ENCODE measurements around the gene ATXN7L1. TPM values are rescaled to one million over a fixed set of nuclear protein-coding genes. Genes with fewer than 3 reads are reported as not detected.
A peak's percentile ranks its signal among the peaks of the same experiment; 100 is the strongest.
"Not testable (repeated sequence)": the region's sequence is repeated elsewhere in the genome, so short reads cannot be mapped to it uniquely, and the experiment has no call there.

Gene ATXN7L1
- total RNA-seq, 2 donors from 2014 or later, result 9.5 to 9.7 TPM

DNA sequence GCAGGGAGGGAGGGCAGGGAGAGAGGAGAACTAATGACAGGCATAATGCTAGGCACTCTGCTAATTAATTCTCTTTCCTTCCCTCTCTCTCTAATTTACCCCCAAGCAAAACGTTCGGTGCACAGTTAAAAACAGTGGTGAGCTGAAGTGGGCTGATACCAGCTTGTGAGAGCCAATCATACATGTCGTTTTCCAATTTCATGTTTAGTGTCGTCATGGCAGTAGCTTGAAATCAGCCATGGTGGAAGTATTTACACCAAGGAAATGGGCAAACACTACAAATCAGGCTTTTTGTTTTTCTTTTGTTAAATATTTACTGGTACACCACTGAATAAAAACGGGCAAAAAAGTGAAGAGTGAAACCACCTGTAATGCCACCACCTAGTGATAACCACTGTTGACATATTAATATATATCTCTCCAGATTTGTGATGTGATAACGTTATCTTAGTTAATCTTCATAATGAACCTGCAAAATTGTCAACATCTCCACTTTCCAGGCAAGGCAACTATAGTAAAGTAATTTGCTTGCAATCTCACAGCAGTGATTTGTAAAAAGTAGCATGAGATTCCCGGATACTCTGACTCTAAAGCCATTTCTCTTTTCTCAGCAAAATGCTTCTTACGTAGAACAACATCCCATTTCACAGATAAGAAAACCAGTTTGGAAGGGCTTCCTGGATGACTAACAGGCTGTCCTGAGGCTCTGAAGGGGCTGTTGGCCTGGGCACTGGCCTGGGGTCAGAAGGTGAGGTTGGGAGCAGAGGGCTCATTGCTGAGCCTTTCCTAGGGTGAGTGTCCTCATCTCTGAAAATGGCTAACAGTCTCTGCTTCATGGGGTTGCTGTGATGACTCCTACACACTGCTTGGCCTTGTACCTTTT is 83.7 kb downstream of the ATXN7L1 start:
- no peak for DNase-seq (ENCODE audit: low spot score)
- intact Hi-C loops (cut with DNase I), result loop anchor here in 1 of 2 donors (1.0 to 10.0 kb wide), 3 partner anchors 14 to 352 kb away; no protein-coding TSS in a partner anchor

- intact Hi-C loops (cut with DNase I), result loop anchor here in 1 of 2 donors (1.0 to 10.0 kb wide), 3 partner anchors 13 to 353 kb away; no protein-coding TSS in a partner anchor
- DNase-seq (ENCODE audit: low spot score), result no peak
Measured at GRCh38 chr7:105791926-105792325, 84.5 kb downstream of the ATXN7L1 start.

DNA sequence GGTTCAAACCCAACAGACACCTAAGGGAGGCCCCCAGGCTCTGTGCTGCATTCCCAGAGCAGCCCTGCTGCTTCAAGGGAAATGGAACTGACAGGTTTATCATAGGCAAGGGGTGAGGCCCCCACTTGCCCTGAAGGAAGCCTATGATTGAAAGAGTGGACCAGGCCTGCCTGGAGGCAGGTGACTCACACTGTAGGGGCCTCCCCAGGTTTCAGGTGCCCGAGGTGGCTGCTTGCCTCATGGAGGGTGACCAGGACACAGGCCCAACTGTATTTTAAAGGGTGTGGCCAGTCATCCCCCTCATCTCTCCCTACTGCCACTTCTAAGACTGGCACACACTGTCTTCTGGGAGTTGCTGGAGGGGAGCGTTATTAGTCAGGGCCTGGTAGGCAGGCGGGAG is 85.4 kb downstream of the ATXN7L1 start:
- no peak for DNase-seq (ENCODE audit: low spot score)
- intact Hi-C loops (cut with DNase I), result loop anchor here in 1 of 2 donors (10.0 kb wide), 1 partner anchor 354 kb away; no protein-coding TSS in a partner anchor

DNA sequence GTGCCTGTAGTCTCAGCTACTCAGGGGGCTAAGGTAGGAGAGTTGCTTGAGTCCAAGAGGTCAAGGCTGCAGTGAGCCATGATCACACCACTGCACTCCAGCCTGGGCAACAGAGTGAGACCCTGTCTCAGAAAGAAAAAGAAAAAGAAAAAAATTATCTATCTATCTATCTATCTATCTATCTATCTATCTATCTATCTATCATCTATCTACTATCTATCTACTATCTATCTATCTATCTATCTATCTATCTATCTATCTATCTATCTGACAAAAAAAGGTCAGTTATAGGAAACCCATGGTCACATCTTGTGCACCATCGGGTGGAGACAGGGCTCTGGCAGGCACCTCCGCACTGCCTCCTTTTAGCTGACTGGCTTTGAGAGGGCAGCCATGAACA is 85.9 kb downstream of the ATXN7L1 start:
- not testable (repeated sequence) for DNase-seq (ENCODE audit: low spot score)
- intact Hi-C loops (cut with DNase I), result loop anchor here in 1 of 2 donors (10.0 kb wide), 1 partner anchor 354 kb away; no protein-coding TSS in a partner anchor

DNA sequence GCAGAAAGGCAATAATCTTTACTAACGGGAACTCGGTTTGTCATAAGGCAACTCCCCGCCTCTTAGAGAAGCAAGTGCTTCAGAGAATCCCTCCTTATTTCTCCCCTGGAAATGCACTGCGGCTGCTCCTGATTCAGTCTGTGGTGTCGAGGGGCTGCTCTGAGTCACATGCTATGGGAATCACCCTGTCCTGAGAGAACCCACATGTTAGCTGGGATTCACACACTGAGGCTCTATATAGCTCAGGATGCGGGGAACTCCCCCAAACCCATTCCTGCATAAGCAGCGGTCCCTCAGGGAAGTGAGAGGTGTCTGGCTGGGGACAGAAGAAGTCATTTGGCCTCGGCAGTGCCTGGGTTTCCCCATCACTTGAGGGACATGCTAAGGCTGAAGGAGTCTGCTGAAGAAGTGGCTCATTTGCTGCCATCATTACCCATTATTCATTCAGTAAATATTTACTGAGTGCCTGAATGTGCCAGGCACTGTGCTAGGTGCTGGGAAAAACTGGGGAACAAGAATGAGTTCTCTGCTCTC is 87.5 kb downstream of the ATXN7L1 start:
- intact Hi-C loops (cut with DNase I), result loop anchor here in 1 of 2 donors (10.0 kb wide), 1 partner anchor 86 kb away; the partner anchor contains the start of gene ATXN7L1
- DNase-seq (ENCODE audit: low spot score), result no peak

DNA sequence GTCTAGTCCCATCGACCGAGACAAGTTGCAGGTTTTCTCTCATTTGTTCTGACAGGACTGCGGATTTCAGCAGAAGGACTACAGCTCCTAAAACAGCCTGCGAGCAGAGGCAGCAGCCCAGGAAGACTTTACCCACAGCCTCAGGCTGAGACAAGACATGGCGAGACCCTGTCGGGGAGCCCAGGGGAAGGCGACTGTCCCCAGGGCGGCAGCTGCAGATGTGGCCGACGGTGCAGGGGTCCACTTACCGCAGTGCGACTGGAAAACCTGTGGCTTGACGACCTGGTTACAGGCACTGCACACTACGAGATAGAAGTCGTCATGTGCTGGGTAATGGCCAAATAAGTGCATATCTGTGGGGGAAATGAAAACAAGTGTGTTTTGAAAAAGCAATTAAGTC is 88.0 kb downstream of the ATXN7L1 start:
- intact Hi-C loops (cut with DNase I), result loop anchor here in 1 of 2 donors (10.0 kb wide), 1 partner anchor 86 kb away; the partner anchor contains the start of gene ATXN7L1
- no peak for DNase-seq (ENCODE audit: low spot score)

DNA sequence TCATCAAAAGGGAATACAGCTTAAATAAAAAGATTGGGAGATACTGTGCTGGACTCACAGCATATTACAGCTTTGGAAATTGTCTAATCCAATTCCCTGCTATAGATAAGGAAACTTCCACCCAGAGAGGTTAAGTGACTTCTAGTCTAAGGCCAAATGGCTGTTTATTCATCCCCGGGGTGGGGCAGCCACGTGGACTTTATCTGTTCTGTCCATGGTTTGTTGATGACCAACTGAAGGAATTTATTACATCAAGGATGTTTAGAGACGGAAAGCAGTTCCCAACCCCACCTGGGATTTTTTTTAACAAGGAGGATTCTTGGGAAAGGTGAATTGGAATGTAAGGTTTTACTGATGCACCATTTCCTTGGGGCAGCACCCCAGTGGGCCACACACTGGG is 88.6 kb downstream of the ATXN7L1 start:
- no peak for DNase-seq (ENCODE audit: low spot score)
- intact Hi-C loops (cut with DNase I), result loop anchor here in 1 of 2 donors (10.0 kb wide), 1 partner anchor 87 kb away; the partner anchor contains the start of gene ATXN7L1

DNA sequence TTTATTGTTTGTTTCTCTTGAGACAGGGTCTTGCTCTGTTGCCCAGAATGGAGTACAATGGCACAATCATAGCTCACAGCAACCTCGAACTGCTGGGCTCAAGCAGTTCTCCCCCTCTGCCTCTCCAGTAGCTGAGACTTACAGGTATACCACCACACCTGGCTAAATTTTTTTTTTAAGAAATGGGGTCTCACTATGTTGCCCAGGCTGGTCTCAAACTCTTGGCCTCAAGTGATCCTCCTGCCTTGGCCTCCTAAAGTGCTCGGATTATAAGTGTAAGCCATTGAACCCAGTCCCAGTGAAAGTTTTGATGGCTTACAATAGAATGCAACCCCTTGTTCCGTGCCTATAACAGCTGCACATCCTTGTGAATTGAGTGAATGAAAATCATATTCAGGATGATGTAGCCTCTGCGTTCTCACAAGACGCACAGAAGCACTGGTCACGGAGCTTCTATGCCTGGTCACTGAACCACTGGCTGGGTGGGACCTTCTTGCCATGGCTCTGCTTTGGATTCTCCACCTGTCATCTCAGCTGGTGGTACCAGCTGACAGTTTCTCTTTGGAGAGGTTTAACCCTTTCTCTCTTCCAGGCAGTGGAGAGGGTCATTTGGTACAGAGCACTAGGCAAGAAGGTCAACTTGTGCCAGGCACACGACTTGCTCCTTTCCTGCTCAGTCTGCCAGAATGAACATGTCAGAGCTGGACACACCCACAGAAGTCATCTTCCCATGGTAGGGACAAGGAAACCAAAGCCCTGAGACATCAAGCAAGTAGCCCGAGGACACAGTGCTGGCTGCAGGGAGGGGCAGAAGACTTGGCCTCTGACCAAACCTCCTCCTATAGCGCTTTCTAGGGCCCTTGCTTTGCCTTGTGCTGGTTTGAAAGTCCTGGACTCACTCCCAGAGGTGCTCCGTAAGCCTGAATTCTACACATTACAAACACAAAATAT is 89.6 kb downstream of the ATXN7L1 start:
- no peak for DNase-seq (ENCODE audit: low spot score)
- intact Hi-C loops (cut with DNase I), result loop anchor here in 1 of 2 donors (10.0 kb wide), 1 partner anchor 88 kb away; the partner anchor contains the start of gene ATXN7L1

DNA sequence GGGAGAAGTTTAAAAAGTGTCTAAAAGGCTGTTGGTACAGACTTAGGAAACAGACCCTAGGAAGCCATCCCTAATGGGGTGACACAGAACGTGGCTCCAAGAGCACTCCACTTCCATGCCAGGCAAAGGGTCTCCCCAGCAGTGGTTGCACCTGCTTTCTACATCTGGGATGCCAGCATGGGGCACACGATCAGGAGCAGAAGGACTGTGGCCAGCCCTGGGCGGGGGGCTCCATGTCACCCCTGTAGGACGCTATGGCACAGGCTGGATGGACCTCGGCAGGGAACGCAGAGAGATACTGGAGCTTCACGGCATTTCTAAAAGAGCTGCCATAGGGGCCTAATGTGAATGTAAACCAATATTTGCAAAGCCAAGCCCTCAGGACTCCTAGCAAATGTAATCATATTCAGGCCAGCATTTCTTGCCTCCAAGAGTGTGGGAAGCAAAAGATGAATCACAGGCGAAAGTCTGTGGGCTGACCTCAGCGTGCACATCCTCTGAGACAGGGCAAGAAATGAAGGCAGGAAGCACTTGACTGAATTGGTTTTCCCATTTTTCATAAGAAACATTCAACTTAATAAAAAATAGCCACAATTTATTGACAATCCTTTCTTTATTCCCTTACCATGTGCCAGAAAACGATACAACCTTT is 93.9 kb downstream of the ATXN7L1 start:
- no peak for DNase-seq (ENCODE audit: low spot score)

GRCh38 chr7:105779856-105780780 is 96.3 kb downstream of the ATXN7L1 start:
- intact Hi-C loops (cut with DNase I), result loop anchor here (2.0 to 10.0 kb wide), 2 partner anchors 13 to 95 kb away; partner anchors contain the start of gene ATXN7L1 (in 1 of the 2)
- no peak for DNase-seq (ENCODE audit: low spot score)

More for the DNA sequence above, 93.9 kb downstream of the ATXN7L1 start:
- intact Hi-C loops (cut with DNase I), result loop anchor here in 1 of 2 donors (10.0 kb wide), 1 partner anchor 92 kb away; the partner anchor contains the start of gene ATXN7L1

GRCh38 chr7:105778956-105779355 is 97.4 kb downstream of the ATXN7L1 start:
- DNase-seq (ENCODE audit: low spot score), result no peak
- intact Hi-C loops (cut with DNase I), result loop anchor here in 1 of 2 donors (2.0 kb wide), 1 partner anchor 14 kb away; no protein-coding TSS in a partner anchor

DNA sequence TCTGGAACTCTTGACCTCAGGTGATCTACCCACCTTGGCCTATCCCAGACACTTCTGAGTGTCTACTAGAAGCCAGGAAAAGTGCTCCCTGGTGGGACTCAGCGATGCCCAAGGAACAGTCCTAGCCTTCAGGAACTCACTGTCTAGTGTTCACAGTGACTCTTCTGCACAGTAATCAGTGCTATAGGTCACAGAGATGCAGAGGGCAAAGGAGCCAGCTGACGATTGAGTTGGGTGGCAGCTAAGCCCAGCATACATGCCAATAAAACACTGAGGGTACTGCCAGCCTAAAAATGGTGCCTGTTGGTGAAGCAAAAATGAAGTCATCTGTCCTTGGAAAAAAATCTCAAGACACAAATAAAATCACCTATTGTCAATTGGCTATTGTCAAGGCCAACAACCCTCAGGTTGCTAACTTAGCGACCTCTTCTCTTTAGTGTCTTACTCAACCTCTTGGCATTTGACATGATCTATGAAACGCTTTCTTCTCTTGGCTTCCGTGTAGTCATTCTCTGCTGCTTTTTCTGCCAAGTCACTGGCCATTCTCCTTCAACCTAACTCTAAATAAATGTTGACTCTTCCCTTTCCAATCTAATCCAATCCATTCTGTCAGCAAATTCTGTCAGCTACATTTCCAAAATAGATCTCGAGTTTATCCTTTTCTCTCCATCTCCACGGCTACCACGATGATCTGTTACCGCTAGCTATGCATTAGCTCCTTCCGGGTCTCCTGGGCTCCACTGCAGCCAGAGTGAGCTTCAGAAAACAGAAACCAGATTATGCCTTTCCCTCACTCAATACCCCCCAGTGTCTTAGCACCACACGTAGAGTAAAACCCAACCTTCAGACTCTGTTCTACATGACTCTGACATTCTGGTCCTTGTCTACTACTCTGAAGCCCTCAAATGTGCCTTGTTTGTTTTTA is 99.2 kb downstream of the ATXN7L1 start:
- no peak for DNase-seq (ENCODE audit: low spot score)
- intact Hi-C loops (cut with DNase I), result no loop called here

DNA sequence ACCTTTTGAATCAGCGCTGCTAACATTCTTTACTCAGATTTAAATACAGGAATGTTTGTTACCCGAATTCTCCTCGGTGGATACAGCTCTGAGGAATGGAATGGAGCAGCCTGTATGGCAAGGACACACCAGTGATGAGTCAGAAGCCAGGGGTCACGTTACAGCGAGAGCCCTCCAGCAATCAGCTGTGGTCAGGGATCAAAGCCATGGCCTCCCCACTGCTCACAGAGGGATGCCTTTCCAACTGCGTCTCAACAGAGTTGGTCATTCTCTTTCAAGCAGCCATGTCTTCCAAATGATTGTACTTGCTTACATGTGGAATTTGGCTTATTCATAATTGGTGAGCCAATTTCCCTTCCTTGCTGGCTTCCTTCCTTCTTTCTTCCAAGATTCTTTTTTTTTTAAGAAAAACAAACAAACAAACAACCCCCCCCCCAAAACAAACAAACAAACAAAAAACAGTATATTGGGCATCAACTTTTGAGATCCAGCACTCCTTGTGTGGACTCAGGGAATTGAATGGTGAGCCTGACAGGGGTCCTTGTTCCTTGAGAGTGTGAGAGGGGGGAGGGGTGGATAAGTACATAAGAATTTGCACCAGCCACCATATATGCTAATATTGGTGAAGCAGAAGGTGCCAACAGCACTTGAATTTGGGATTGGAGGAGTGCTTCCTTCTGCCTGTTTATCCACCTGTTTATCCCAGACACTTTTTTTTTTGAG is 100.2 kb downstream of the ATXN7L1 start:
- peak; percentile 93 for DNase-seq (ENCODE audit: low spot score)
- intact Hi-C loops (cut with DNase I), result no loop called here

DNA sequence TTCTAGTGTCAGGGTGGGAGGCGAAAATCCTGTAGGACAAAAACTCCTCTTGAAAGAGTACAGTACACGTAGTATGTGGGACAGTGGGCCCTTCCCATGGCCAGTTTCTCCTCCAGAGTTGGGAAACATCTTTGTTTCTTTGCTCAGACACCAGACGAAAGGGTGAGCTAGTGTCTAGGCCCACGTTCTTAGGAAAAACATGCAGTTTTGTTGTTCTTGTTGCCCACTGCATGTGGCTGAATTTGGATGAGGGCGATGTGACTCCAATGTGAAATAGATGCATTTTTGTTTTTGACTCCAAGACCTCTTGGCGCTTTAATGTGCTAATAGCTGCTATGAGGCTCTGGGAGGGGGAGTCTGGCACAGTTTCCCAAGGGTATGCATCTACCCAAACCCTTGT is 100.8 kb downstream of the ATXN7L1 start:
- intact Hi-C loops (cut with DNase I), result no loop called here
- DNase-seq (ENCODE audit: low spot score), result no peak

DNA sequence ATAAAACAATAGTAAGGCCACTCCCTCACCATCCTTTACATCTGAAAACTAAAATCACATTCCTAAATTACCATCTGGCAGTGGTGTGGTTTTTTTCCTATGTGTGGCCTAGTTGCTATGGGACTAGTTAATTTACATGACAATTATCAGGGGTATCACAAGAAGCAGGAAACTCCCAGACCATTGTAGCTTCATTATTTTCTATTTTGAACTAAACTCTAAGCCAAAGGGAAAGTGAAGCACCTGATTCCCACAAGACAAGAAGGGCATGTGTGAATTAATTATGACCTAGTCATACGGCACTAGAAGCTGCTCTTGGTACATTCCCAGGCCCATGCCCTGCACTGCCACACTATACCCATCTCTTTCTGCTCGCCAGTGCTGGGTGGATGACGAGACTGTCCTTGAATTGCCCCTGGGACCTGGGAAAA is 103.4 kb downstream of the ATXN7L1 start:
- DNase-seq (ENCODE audit: low spot score), result no peak
- intact Hi-C loops (cut with DNase I), result no loop called here
